Right hindlimb (tissue), 1 donor: ENCODE results near the gene BBOF1.
A peak's percentile ranks its signal among the peaks of the same experiment; 100 is the strongest.
"Not testable (repeated sequence)": the region's sequence is repeated elsewhere in the genome, so short reads cannot be mapped to it uniquely, and the experiment has no call there.

Experiments
- DNase-seq: peaks from one replicate; pipeline ENCODE4 v3.0.0-alpha.2; 2018

BBOF1 gene, protein sequence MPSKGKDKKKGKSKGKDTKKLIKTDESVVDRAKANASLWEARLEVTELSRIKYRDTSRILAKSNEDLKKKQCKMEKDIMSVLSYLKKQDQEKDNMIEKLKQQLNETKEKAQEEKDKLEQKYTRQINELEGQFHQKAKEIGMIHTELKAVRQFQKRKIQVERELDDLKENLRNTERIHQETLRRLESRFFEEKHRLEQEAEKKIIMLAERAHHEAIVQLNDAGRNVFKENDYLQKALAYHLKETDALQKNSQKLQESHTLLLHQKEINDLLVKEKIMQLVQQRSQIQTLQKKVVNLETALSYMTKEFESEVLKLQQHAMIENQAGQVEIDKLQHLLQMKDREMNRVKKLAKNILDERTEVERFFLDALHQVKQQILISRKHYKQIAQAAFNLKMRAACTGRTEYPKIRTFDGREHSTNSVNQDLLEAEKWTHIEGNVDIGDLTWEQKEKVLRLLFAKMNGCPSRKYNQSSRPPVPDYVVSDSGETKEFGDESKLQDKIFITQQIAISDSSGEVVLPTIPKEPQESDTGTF

DNA sequence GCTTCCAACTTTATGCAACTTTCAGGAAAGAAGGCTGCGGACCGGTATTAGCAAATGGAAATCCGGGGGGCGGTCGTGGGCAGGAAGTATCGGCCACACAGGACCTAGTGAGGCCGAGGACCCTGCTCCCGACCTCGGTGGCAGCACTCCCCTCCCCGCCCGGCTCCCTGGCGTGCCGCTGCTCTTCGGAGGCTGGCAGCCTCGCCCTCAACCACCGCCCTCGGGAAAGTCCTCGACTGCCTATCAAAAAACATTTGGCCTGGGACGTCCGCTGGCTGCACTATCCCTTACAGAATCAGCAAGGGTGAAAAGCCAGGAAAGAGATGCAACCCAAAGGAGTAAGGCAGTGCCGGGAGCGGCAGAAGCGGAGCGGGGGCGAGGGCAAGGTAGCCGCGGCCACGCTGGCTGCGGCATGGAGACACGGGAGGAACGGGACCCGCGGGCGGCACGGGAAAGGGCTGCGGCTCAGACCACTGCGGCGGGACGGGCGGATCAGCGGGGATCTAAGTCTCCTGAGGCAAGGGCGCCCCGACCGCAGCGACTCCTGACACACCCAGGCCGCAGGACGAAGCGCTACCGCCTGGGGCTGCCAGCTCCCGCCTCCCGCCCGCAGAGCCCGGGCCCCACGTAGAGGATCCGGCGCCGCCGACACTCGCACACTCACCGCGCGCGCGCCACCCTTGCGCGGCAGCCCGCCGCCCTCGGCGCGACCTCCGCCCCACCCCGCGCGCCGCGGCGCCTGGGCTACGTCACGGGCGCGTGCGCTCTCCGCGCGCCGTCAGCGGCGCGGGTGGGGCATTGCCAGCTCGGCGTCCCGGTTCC is at the start of gene BBOF1, which contains the start of gene ENTPD5:
Gene BBOF1, plus strand, starts transcription at position 764 of the 822 bp plus-strand sequence. CDS start 130 bp downstream, outside the sequence.
Gene ENTPD5, minus strand, starts transcription at position 703 of the 822 bp plus-strand sequence. CDS start 31,186 bp downstream, outside the sequence.
- peak; percentile 90 for DNase-seq

DNA sequence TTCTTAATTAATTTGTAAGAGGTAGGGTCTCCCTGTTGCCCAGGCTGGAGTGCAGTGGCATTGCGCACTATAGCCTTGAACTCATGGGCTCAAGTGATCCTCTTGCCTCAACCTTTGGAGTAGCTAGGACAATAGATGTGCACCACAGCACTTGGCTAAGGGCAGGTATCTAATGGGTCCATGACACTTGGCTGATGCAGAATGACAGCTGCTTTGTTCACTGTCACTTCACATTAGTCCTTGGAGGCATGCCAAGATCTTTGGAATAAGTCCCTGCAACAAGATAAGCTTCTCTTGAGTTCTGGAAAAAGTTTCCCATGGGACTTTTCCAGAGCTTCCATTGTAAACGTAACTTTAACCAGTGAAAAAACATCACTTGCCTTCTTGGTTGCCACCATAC is 45.7 kb upstream of the BBOF1 start:
- DNase-seq = no peak

DNA sequence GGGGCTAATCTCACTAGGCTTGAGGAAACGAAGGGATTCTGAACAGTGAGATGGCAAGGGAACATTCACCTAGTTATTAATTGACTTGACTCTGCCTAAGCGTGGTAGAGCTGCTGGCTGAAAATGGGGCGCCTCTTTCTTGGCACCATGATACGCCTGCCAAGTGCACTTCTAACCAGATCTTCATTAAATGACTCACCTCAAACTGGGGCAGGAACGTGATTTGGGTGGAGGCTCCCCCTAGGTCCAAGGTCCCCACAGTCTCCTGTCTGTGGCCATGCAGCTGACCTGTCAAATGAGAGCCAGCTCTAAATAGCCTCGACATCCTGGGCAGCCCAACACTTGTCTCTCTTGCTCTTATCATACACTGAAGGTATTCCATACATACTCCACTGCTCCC is 43.0 kb upstream of the BBOF1 start:
- DNase-seq = no peak

DNA sequence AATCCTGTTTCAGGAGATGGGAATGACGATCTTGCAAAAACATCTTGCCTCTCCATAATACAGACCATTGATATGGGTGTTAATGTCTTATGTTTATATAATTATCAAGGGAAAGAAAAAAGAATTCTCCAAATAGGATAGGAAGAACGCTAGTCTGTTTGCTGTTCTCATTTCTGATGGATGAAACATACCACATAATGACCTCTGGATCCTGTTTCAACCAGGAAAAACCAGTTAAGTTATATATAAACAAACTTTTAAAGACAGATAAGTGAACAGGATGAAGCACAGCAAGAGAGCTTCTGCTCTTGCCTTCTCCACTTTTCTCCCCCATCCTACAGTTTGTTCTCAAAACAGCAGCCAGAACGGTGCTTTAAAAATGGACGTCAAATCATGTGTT is 41.3 kb upstream of the BBOF1 start:
- no peak for DNase-seq

DNA sequence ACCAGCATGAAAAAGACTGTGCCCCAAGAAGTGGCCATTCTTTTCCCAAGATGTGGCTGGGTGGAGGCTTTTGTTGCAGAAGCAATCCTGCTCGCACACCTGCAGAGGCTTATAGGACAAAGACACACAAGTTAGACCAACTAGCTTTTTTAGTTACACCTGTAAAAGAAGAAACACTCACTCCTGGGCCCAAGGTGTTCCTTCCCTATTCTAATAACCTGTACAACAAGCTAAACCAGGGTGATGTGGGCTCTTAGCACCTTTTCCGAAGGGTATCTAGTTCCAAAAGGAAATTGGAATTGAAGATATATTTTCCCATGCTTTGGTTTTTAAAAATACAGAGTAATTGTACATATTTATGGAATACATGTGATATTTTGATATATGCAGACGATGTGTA is 31.1 kb upstream of the BBOF1 start:
- DNase-seq = no peak

DNA sequence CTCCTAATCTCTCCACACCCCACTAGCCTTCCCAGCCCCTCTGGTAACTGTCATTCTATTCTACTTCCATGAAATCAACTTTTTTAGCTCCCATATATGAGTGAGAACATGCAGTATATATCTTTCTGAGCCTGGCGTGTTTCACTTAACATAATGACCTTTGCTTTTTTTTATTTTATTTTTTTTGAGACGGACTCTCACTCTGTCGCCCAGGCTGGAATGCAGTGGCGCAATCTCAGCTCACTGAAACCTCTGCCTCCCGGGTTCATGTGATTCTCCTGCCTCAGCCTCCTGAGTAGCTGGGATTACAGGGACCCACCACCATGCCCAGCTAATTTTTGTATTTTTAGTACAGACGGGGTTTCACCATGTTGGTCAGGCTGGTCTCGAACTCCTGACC is 30.5 kb upstream of the BBOF1 start:
- DNase-seq = not testable (repeated sequence)

DNA sequence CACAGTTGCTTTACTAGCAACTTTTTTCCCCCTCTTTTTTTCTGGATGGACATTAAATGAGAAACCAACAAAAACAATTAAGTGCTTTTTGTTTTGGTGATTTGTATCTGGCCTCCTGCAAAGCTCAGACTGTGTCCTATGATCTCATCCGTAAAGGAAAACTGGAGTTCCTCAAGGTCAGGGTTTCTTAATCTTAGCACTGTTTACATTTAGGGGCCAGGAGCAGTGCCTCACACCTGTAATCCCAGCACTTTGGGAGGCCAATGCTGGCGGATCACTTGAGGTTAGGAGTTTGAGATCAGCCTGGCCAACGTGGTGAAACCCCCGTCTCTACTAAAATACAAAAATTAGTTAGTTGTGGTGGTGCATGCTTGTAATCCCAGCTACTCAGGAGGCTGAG is 28.1 kb upstream of the BBOF1 start:
- DNase-seq = no peak

DNA sequence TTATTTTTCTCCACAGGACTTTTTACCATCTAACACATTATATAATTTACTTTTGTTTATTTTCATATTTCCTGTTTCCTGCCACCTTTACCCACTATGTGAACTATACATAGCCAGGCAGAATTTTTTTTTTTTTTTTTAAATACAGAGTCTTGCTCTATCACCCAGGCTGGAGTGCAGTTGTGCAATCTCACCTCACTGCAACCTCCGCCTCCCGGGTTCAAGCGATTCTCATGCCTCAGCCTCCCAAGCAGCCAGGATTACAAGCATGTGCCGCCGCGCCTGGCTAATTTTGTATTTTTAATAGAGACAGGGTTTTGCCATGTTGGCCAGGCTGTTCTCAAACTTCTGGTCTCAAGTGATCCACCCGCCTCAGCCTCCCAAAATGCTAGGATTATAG is 24.2 kb upstream of the BBOF1 start:
- not testable (repeated sequence) for DNase-seq

DNA sequence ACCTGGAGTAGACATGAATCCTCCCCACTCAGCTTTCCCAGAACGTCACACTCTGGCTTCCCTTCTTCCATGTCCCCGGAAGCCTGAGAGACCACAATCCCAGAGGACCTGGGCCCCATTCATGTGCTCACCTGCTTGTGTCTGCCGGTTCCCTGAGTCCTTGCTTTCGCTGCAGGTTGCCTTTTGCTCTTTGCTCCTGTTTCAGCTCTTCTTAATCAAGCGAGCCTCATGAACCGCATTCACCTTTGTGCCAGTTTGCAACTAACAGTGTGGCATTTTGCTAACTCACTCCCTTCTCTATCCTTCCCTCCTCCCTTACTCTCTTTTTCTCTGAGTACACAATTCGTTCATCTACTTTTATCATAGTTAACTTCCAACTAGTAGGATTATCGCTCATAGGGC is 23.2 kb upstream of the BBOF1 start:
- no peak for DNase-seq

DNA sequence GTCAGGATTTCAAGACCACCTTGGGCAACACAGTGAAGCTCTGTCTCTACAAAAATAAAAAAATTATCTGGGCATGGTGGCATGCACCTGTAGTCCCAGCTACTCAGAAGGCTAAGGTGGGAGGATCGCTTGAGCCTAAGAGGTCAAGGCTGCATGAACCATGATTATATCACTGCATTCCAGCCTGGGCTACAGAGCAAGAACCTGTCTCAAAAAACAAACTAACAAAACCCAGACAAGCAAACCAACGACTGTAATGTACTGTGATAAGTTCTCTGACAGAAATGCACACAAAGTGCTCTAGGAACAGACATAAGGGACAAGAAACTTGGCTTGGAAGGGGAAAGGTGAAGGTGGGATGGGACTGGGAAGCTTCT is 22.4 kb upstream of the BBOF1 start:
- no peak for DNase-seq

DNA sequence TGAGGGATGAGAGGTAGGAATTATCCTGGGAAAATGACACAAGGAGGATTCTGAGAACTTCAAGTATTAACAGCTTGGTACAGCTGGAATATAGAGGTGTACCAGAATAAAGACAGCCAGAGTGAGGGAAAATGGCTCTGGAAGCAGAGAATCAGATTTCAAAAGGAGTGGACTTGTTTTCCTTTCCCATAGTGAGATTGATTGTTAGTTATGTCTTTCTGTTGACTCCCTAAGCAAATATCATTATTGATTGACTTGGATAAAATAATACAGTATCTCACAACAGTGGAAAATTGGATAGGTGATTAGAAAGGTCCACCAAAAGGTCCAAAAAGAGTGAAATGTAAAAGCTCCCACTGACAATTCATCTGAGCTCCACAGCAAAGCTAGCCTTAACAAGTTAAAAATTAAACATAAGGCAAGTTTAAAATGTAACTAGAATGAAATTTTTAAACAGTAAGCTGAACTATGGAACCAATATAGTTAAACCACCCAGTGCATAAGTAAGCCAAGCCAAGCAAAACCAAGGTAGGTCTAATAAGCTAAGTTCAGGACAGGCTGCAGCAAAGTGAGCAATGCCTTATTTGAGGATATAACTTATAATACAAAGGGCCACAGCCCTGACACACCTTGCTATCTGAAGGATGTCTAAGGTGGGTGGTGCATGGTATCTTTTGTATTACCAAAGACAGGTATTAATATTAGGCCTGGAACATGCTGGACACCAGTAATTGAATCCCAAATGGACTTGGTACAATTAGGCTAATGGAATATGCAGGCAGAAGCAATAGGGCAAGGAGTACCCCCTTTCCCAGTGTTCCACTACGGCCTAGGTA is 21.8 kb upstream of the BBOF1 start:
- DNase-seq = no peak

DNA sequence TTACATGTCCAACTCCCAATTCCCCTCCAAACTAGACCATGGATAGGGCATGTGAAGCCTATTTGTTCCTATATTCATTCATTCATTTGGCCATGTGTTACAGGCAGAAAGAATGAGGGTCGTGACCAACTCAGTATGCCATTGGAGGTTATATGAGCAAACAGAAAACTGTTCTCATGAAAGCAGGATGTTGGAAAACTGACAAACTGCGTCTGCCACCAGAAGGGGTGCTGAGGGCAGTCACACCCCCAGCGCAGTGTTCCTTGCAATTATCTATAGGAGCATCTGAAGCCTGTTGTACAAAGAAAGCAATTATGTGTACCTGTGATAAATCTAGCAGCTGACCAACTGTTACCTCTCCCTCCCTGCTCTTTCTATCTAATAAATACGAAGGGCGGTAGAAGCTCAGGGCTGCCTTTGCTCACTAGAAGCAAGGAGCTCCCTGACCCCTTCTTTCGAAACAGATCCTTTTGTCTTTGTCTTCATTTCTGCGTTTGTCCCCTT is 21.2 kb upstream of the BBOF1 start:
- DNase-seq = no peak

DNA sequence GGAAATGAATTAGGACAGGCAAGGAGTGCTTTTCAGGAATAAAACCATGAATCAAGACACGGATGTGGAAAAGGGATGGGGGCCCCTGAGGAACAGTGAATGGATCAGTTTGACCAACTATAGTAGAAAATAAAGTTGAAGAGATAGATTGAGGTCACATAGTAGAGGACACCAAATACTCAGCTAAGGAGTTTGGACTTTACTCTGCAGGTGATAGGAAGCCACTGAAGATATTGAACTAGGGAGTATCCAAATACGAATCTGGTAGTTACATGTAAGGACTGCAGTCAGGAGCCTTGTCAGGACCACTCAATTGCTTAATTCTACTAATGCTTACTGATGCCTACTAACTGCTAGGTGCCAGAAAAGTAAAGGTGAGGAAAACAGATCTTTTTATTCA is 20.4 kb upstream of the BBOF1 start:
- DNase-seq = no peak

DNA sequence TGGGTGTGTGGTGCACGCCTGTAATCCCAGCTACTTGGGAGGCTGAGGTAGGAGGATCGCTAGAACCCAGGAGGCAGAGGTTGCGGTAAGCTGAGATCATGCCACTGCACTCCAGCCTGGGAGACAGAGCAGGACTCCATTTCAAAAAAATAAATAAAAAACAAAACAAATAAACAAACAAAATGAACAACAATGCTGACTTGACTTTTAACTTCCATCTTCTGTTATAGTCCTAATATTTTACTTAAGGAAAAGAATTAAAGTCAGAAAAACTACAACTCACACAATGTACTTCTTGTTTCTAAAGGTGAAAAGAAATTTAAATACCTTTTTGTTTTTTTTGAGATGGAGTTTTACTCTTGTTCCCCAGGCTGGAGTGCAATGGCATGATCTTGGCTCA is 13.5 kb upstream of the BBOF1 start:
- not testable (repeated sequence) for DNase-seq

DNA sequence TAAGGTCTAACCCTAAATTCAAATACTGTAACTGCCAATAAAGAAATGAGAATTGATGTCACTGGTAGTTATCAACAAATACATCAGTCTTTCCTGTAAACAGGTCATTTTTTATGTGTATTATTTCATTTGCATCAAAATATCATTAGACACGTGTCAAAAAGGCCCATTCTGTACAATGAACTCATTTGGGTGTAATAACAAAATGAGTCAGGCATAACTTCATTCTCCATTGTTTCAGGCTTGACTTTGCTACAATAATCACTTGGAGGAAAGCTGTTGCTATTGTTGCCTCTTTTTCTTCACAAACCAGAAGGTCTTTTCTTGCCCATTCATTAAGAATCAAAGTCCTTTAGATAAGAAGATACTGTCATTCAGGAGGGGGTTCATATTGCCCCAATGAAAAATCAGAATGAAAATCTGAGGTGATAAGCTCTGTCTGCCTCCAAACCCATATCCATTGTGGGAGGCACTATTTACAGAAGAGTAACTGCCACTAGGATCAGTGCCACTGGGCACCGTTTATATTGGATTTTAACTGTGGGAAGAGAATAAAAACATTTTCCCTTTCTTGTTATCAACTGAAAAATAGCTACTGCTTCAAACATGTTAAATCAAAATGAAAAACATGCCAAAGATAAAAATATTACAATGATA is 10.2 kb upstream of the BBOF1 start:
- DNase-seq = no peak

DNA sequence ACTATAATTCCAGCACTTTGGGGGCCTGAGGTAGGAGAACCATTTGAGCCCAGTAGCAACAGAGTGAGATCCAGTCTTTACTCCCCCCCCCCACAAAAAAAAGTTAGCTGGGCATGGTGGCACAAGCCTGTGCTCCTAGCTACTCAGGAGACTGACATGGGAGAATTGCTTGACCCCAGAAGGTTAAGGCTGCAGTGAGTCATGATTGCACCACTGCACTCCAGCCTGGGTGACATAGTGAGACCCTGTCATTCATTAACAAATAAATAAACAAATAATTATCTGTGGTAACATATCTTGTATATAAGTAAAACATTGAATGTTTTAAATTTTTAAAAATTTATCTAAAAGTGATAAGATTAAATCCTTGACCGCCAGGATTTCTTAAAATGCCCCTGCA is 4.8 kb upstream of the BBOF1 start:
- no peak for DNase-seq

DNA sequence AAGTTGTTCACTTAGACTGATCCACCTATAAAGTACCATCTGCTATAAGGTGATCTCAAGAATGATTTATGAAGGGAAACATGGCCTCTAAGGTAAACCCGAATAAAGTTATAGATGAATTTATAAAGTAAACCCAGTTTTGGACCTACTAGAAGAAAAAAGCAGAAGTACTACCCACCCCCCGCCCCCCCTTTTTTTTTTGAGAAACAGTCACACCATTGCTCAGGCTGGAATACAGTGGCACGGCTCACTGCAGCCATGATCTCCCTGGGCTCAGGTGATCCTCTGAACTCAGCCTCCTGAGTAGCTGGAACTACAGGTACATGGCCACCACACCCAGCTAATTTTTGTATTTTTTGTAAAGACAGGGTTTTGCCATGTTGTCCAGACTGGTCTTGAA is 4.0 kb upstream of the BBOF1 start:
- DNase-seq = no peak

DNA sequence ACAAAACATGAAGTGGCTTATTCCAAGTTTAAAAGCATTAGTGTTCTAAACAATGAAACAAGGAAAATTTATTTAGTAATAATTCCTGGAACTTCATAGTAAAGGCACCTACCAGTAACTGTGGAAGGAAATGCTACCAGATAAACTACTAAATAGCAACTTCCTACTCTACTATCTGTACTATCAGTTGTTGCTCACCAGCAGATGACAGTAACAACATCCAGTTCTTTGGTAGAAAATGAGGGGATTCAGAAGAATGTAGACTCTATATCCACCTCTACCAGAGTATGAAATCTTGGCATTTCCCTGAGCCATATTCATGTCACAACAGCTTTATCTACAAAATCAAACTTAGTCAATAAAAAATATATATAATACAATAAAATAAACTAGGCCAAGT is 3.2 kb upstream of the BBOF1 start:
- no peak for DNase-seq

DNA sequence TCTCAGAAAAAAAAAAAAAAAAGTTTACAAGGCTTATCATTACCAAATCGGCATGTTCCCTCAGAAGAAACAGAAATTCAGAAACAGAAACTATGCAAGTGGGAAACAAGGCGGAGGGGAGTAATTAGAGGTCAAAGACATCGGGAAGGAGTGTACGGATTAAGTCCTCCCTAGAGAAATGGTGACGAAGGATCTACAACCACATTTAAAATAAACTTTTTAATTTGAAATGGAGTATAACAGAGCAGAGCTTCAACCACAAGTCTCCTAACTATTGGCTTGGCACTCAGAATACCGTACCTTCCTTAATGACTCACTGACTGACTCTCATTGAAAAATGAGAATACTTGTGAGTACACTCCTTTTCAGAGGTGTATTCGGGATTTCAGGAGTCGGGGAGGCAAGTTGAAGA is 969 bp upstream of the BBOF1 start:
- no peak for DNase-seq

DNA sequence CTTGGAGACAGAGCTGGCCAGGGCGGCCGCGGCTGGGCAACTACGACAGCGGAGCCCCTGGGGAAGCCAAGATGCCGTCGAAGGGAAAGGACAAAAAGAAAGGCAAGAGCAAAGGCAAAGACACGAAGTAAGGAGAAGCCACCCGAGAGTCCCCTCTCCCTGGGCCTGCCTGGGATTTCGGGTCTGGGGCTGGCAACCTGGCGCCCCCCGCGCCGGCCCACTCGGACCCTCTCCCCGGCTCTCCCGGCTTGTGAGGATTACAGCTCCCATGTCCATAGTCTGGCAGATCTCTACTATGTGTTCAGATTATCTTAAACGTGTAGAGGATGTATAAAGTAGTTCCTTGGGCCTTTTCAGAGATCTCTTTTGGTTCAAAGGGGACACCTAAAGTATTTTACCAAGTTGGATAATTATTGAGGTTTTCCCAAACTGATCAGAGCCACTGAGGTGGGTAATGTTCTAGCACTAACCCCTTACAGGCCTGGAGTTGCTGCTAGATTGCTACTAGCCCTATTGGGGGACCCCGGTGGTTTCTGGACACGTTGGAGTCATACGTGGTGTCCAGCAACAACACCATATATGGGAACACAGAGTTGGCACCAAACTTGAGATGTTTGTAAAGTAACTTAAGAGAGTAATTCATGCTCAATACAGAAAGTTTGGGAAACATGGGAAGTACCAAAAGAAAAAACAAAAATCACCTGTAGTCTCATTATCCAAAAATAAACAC is 424 bp downstream of the BBOF1 start:
- peak; percentile 33 for DNase-seq

DNA sequence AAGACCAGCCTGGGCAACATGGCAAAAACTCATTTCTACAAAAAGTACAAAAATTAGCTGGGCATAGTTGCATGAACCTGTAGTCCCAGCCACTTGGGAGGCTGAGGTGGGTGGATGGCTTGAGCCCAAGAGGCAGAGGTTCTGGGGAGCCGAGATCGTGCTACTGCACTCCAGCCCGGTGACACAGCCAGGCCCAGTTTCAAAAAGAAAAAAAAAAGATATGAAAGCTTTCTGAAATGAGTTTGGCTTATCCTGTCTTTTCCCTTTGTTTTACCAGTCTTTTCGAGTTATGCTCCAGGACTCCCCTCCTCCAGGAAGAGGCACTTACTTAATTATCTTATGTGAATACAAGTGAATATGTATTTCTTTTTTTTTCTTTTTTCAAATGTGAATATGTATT is 3.2 kb downstream of the BBOF1 start:
- DNase-seq = no peak
